Brain microvascular endothelial cell (primary cell): ENCODE measurements around the gene CCR5.

Experiments
- DNase-seq: peaks from one replicate; pipeline ENCODE4 v3.0.0-alpha.2; 2020
- H3K27ac ChIP-seq: fragments of 250-450 bp; sonication (Bioruptor Pico); 2 replicates; pipeline ENCODE4 v1.5.1; 2020; ENCODE audit warnings: mild to moderate bottlenecking, moderate library complexity
- H3K27me3 ChIP-seq: fragments of 250-450 bp; sonication (Bioruptor Pico); replicated peaks from 2 replicates; pipeline ENCODE4 v1.5.1; 2020; ENCODE audit warnings: mild to moderate bottlenecking
- H3K36me3 ChIP-seq: fragments of 250-450 bp; sonication (Bioruptor Pico); replicated peaks from 2 replicates; pipeline ENCODE4 v1.5.1; 2020; ENCODE audit warnings: mild to moderate bottlenecking
- H3K4me3 ChIP-seq: 2 replicates; pipeline ENCODE4 v1.5.1; 2011; ENCODE audit warnings: low read depth, mild to moderate bottlenecking, control low read depth, low read length, moderate library complexity
- CTCF ChIP-seq: IDR thresholded peaks from 2 replicates; pipeline ENCODE4 v1.5.1; 2011; ENCODE audit warnings: low read depth, mild to moderate bottlenecking, moderate library complexity, low read length, control low read depth, inconsistent platforms; ENCODE audit errors: missing control alignments
- in situ Hi-C: cut with HindIII; loops from 2 replicates; pipeline ENCODE4 v1.10.0; 2017; ENCODE audit warnings: low sequenced_read_pairs, low pct_ligation_motif_present

CCR5 gene

GRCh38 chr3:46349484-46350261, 21.1 kb upstream of the CCR5 start:
- no peak overlapping the region for H3K4me3 ChIP-seq
- H3K27me3 ChIP-seq = peaks cover 2% of the 10 kb centered on the region
- no peak overlapping the region for H3K27ac ChIP-seq
- H3K36me3 ChIP-seq = no peaks in the 10 kb centered on the region
- in situ Hi-C loops = no loop called here
- no peak for TF ChIP-seq CTCF
- DNase-seq = no peak

- no peak for DNase-seq
- Histone ChIP-seq H3K27ac (no peak overlapping the region), H3K4me3 (no peak overlapping the region), H3K27me3 (peaks cover 5% of the 10 kb centered on the region), H3K36me3 (no peaks in the 10 kb centered on the region)
- no peak for TF ChIP-seq CTCF
- in situ Hi-C loops = no loop called here
These were observed 20.5 kb upstream of the CCR5 start for GRCh38 chr3:46350262-46350565.

GRCh38 chr3:46351646-46352045, 19.1 kb upstream of the CCR5 start:
- DNase-seq = no peak
- in situ Hi-C loops = no loop called here
- Histone ChIP-seq H3K36me3 (no peaks in the 10 kb centered on the region), H3K27me3 (peaks cover 10% of the 10 kb centered on the region), H3K4me3 (no peak overlapping the region), H3K27ac (no peak overlapping the region)
- TF ChIP-seq CTCF = no peak

- in situ Hi-C loops = no loop called here
- Histone ChIP-seq H3K4me3 (no peak overlapping the region), H3K27me3 (peaks cover 12% of the 10 kb centered on the region), H3K36me3 (no peaks in the 10 kb centered on the region), H3K27ac (no peak overlapping the region)
- no peak for DNase-seq
- no peak for TF ChIP-seq CTCF
These were observed 17.7 kb upstream of the CCR5 start for GRCh38 chr3:46353090-46353489.

- Histone ChIP-seq H3K27me3 (peaks cover 12% of the 10 kb centered on the region), H3K36me3 (no peaks in the 10 kb centered on the region), H3K4me3 (no peak within 1 kb of the TSS), H3K27ac (no peak within 1 kb of the TSS)
- in situ Hi-C loops = no loop called here
- no peak for DNase-seq
- TF ChIP-seq CTCF = no peak
These were observed 16.9 kb upstream of the CCR5 start, which contains the start of gene CCR2 for GRCh38 chr3:46353647-46354410. TSS of gene CCR2 (plus strand) at chr3:46354111. CDS start at chr3:46357528, 3,417 bp downstream.
